Measurements from ENCODE around the gene BRI3. TPM values are rescaled to one million over a fixed set of nuclear protein-coding genes. Genes with fewer than 3 reads are reported as not detected.

BRI3 gene
- total RNA-seq (2022; extraction: Qiagen RNA extraction; ENCODE audit: low read depth), result 104 to 188 TPM (median 176 TPM) in 5 replicates

GRCh38 chr7:98280791-98281756 is at the start of gene BRI3:
BRI3 (plus strand) TSS chr7:98281686; CDS start chr7:98281796, 110 bp downstream.

GRCh38 chr7:98251601-98252424 is 29.7 kb upstream of the BRI3 start, which contains the start of gene TECPR1:
TECPR1 (minus strand) TSS chr7:98252232; CDS start chr7:98246146, 6,086 bp downstream.

Other genes starting within 250 kb of the BRI3 start
- gene LMTK2, start 174.8 kb upstream of the BRI3 start, total RNA-seq (2022; extraction: Qiagen RNA extraction; ENCODE audit: low read depth), result 8.4 to 11.1 TPM (median 10.8 TPM) in 5 replicates
- 0.29 to 0.54 TPM (median 0.43 TPM) in 4 of 5 replicates, not detected in the other for gene BHLHA15, start 70.2 kb upstream of the BRI3 start, total RNA-seq (2022; extraction: Qiagen RNA extraction; ENCODE audit: low read depth)
- gene TECPR1, start 29.5 kb upstream of the BRI3 start, total RNA-seq (2022; extraction: Qiagen RNA extraction; ENCODE audit: low read depth), result 4.5 to 8.9 TPM (median 7.8 TPM) in 5 replicates
- 55.5 to 57.5 TPM (median 56.3 TPM) in 5 replicates for gene BAIAP2L1, start 119.4 kb downstream of the BRI3 start, total RNA-seq (2022; extraction: Qiagen RNA extraction; ENCODE audit: low read depth)

Measured in A549 treated with RU486 at 1 μM for 4 hours (cell line).